Measurements from ENCODE around the gene CRHR2.

The CRHR2 gene

GRCh38 chr7:30707391-30708357, 25.4 kb upstream of the CRHR2 start:
- no peak for TF ChIP-seq CTCF (IDR thresholded peaks at IDR 0.05; ENCODE audit: low read depth, low read length)
- H3K4me3 ChIP-seq (ENCODE audit: low read depth, low read length): no peak overlapping the region

GRCh38 chr7:30706908-30707307, 24.7 kb upstream of the CRHR2 start:
- H3K4me3 ChIP-seq (ENCODE audit: low read depth, low read length): no peak overlapping the region
- TF ChIP-seq CTCF (IDR thresholded peaks at IDR 0.05; ENCODE audit: low read depth, low read length): no peak

- TF ChIP-seq CTCF (IDR thresholded peaks at IDR 0.05; ENCODE audit: low read depth, low read length): no peak
- no peak overlapping the region for H3K4me3 ChIP-seq (ENCODE audit: low read depth, low read length)
Observed at GRCh38 chr7:30706316-30706715, 24.1 kb upstream of the CRHR2 start.

GRCh38 chr7:30705596-30705995, 23.3 kb upstream of the CRHR2 start:
- H3K4me3 ChIP-seq (ENCODE audit: low read depth, low read length): no peak overlapping the region
- TF ChIP-seq CTCF (IDR thresholded peaks at IDR 0.05; ENCODE audit: low read depth, low read length): no peak

GRCh38 chr7:30705008-30705407, 22.8 kb upstream of the CRHR2 start:
- no peak for TF ChIP-seq CTCF (IDR thresholded peaks at IDR 0.05; ENCODE audit: low read depth, low read length)
- H3K4me3 ChIP-seq (ENCODE audit: low read depth, low read length): no peak overlapping the region

GRCh38 chr7:30703756-30704155, 21.5 kb upstream of the CRHR2 start:
- H3K4me3 ChIP-seq (ENCODE audit: low read depth, low read length): no peak overlapping the region
- no peak for TF ChIP-seq CTCF (IDR thresholded peaks at IDR 0.05; ENCODE audit: low read depth, low read length)

- no peak for TF ChIP-seq CTCF (IDR thresholded peaks at IDR 0.05; ENCODE audit: low read depth, low read length)
- no peak overlapping the region for H3K4me3 ChIP-seq (ENCODE audit: low read depth, low read length)
Observed at GRCh38 chr7:30702200-30702599, 19.9 kb upstream of the CRHR2 start.

Data from WI38 (cell line).